ENCODE measurements around the gene ANO8. TPM values are rescaled to one million over a fixed set of nuclear protein-coding genes. Genes with fewer than 3 reads are reported as not detected.

ANO8 gene
- total RNA-seq, 2 donors from 2014 or later, result 7.0 to 16.5 TPM

- ATAC-seq, result peak; percentile 66
- peak in 1 of 3 donors; percentile 23 for TF ChIP-seq POLR2A (IDR thresholded peaks at IDR 0.05)
- TF ChIP-seq, protein P1, sequence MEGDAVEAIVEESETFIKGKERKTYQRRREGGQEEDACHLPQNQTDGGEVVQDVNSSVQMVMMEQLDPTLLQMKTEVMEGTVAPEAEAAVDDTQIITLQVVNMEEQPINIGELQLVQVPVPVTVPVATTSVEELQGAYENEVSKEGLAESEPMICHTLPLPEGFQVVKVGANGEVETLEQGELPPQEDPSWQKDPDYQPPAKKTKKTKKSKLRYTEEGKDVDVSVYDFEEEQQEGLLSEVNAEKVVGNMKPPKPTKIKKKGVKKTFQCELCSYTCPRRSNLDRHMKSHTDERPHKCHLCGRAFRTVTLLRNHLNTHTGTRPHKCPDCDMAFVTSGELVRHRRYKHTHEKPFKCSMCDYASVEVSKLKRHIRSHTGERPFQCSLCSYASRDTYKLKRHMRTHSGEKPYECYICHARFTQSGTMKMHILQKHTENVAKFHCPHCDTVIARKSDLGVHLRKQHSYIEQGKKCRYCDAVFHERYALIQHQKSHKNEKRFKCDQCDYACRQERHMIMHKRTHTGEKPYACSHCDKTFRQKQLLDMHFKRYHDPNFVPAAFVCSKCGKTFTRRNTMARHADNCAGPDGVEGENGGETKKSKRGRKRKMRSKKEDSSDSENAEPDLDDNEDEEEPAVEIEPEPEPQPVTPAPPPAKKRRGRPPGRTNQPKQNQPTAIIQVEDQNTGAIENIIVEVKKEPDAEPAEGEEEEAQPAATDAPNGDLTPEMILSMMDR (IDR thresholded peaks at IDR 0.05), result peak; percentile 12 to 61 (median 38)
- 21 to 87% methylated on average over 8 to 29 of the region's 46 CpGs for WGBS, 2 donors
- H3K27ac ChIP-seq, result peak overlapping the region in 2 of 4 donors; percentile 59 to 61
- H3K4me1 ChIP-seq, result no peaks in the 10 kb centered on the region
- H3K4me3 ChIP-seq, result peak overlapping the region in 1 of 2 donors; percentile 17
- DNase-seq, result peak in 3 of 4 donors; percentile 51 to 63 (median 57)
- no peaks in the 10 kb centered on the region for H3K27me3 ChIP-seq
- H3K36me3 ChIP-seq (replicated peaks in 1 of 2; ENCODE audit: insufficient read depth in 1 of 2, low read depth in 2 of 2), result no peaks in the 10 kb centered on the region
- no peaks in the 10 kb centered on the region for H3K9me3 ChIP-seq
- intact Hi-C loops (cut with DNase I), result no loop called here
Measured at GRCh38 chr19:17292301-17293074, 42.2 kb downstream of the ANO8 start.

GRCh38 chr19:17289489-17289888 lies 45.2 kb downstream of the ANO8 start:
- intact Hi-C loops (cut with DNase I), result no loop called here
- WGBS, 2 donors, result 17 to 25% methylated on average over 13 to 22 of the region's 22 CpGs
- DNase-seq (peak; percentile 53 to 72 (median 67)), ATAC-seq (no peak)
- no peaks in the 10 kb centered on the region for H3K36me3 ChIP-seq (replicated peaks in 1 of 2; ENCODE audit: insufficient read depth in 1 of 2, low read depth in 2 of 2)
- H3K27me3 ChIP-seq, result no peaks in the 10 kb centered on the region
- H3K4me3 ChIP-seq, result no peak overlapping the region
- no peaks in the 10 kb centered on the region for H3K4me1 ChIP-seq
- TF ChIP-seq, protein P1 (IDR thresholded peaks at IDR 0.05), result no peak
- no peak for TF ChIP-seq POLR2A (IDR thresholded peaks at IDR 0.05)
- no peak overlapping the region for H3K27ac ChIP-seq
- H3K9me3 ChIP-seq, result no peaks in the 10 kb centered on the region

- no peak overlapping the region for H3K4me3 ChIP-seq
- TF ChIP-seq, protein P1 (IDR thresholded peaks at IDR 0.05), result no peak
- TF ChIP-seq POLR2A (IDR thresholded peaks at IDR 0.05), result no peak
- no peaks in the 10 kb centered on the region for H3K36me3 ChIP-seq (replicated peaks in 1 of 2; ENCODE audit: insufficient read depth in 1 of 2, low read depth in 2 of 2)
- ATAC-seq, result no peak
- intact Hi-C loops (cut with DNase I), result no loop called here
- peaks cover 12% of the 10 kb centered on the region for H3K4me1 ChIP-seq
- peaks cover 0 to 6% of the 10 kb centered on the region in 2 donors for H3K27me3 ChIP-seq
- no peak overlapping the region for H3K27ac ChIP-seq
- WGBS, 2 donors, result 74 to 79% methylated on average over 9 of the region's 9 CpGs
- DNase-seq, result no peak
- H3K9me3 ChIP-seq, result no peaks in the 10 kb centered on the region
Measured at GRCh38 chr19:17286752-17287151, 47.9 kb downstream of the ANO8 start.

DNA sequence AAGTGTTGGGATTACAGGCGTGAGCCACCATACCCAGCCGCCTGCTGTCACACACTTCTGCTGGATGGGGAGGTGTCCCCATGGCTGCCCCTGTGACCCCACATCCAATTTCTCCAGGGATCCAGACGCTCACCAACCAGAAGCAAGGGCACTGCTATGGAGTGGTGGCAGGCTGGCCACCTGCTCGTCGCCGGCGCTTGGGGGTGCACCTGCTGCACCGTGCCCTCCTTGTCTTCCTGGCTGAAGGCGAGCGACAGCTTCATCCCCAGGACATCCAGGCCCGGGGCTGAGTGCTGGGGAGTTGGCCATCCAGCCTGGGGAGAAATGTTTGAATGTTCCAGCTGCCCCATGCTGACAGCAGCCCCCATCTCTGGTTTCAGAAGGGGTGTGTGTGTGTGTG lies 48.4 kb downstream of the ANO8 start:
- intact Hi-C loops (cut with DNase I), result no loop called here
- Histone ChIP-seq H3K4me1 (peaks cover 17% of the 10 kb centered on the region), H3K36me3 (replicated peaks in 1 of 2; ENCODE audit: insufficient read depth in 1 of 2, low read depth in 2 of 2) (no peaks in the 10 kb centered on the region), H3K4me3 (no peak overlapping the region), H3K9me3 (no peaks in the 10 kb centered on the region), H3K27ac (no peak overlapping the region), H3K27me3 (peaks cover 0 to 10% of the 10 kb centered on the region in 2 donors)
- DNase-seq (no peak), ATAC-seq (no peak)
- TF ChIP-seq POLR2A (IDR thresholded peaks at IDR 0.05), result no peak
- TF ChIP-seq, protein P1 (IDR thresholded peaks at IDR 0.05), result no peak
- 78% methylated on average over 11 of the region's 11 CpGs; no CpG with 5 or more reads in 1 of the 2 donors for WGBS, 2 donors

Measured in body of pancreas (tissue), 4 donors.